NB4 (cell line): ENCODE results near the gene KCNK3.

Experiments used
- CTCF ChIP-seq: IDR thresholded peaks from one replicate; pipeline ENCODE4 v1.5.1; 2012; ENCODE audit warnings: low read depth, low read length
- POLR2A ChIP-seq: IDR thresholded peaks from 2 replicates; pipeline ENCODE4 v1.6.1; 2011; ENCODE audit warnings: mild to moderate bottlenecking; ENCODE audit not compliant: insufficient read length; ENCODE audit errors: extremely low read depth

- TF ChIP-seq POLR2A (no peak), CTCF (no peak)
These were observed 6.8 kb downstream of the KCNK3 start for GRCh38 chr2:26699295-26699694.
